Vein endothelial cell (primary cell): ENCODE measurements around the gene HOOK2. TPM values are rescaled to one million over a fixed set of nuclear protein-coding genes. Genes with fewer than 3 reads are reported as not detected.

ENCODE experiments used
- small RNA-seq: library from RNA; depleted of rRNA; stranded (forward); fragments of <200 nt; gene quantifications from one replicate; pipeline ENCODE3, GENCODE V24; 2012
- total RNA-seq: library from RNA; depleted of rRNA; stranded (reverse); fragments of >200 nt; gene quantifications from 2 replicates; pipeline ENCODE4 v1.2.3, GENCODE V29; 2012

HOOK2 gene
- total RNA-seq = 9.0 and 9.5 TPM in 2 replicates

GRCh38 chr19:12774588-12775555, at the start of gene HOOK2:
TSS of gene HOOK2 (minus strand) at chr19:12775552. CDS start at chr19:12775449, 103 bp downstream.

GRCh38 chr19:12806242-12807081, 31.1 kb upstream of the HOOK2 start, which contains the start of gene RNASEH2A:
TSS of gene RNASEH2A (plus strand) at chr19:12806584. CDS start at chr19:12806674, 90 bp downstream.

GRCh38 chr19:12801466-12802266, 26.3 kb upstream of the HOOK2 start, which contains the start of the genes PRDX2 and THSD8:
TSS of gene PRDX2 (minus strand) at chr19:12801800. CDS start at chr19:12801261, 539 bp downstream.
TSS of gene THSD8 (plus strand) at chr19:12802069. CDS start at chr19:12802072, 3 bp downstream.

GRCh38 chr19:12791345-12792050, 16.1 kb upstream of the HOOK2 start, which contains the start of gene JUNB:
TSS of gene JUNB (plus strand) at chr19:12791486. CDS start at chr19:12791772, 286 bp downstream.

GRCh38 chr19:12751635-12752034, 23.7 kb downstream of the HOOK2 start, which contains the start of gene BEST2:
TSS of gene BEST2 (plus strand) at chr19:12751791. CDS start at chr19:12752593, 802 bp downstream.

GRCh38 chr19:12736995-12737834, 38.1 kb downstream of the HOOK2 start, which contains the start of gene GET3:
TSS of gene GET3 (plus strand) at chr19:12737497. CDS start at chr19:12737506, 9 bp downstream.

GRCh38 chr19:12723641-12724426, 51.5 kb downstream of the HOOK2 start, which contains the start of gene TNPO2:
TSS of gene TNPO2 (minus strand) at chr19:12723932. CDS start at chr19:12720977, 2,955 bp downstream.

Small RNA genes within 50 kb of the gene (small RNA-seq; reads per million reads assigned to genes)
- gene MIR5684 = not detected

Other genes with a start within 250 kb of the HOOK2 start
- 5.9 and 6.9 TPM in 2 replicates for gene ZNF564, start 224.1 kb downstream of the HOOK2 start, total RNA-seq
- gene ZNF490, start 164.7 kb downstream of the HOOK2 start, total RNA-seq = 7.2 and 9.9 TPM in 2 replicates
- gene ZNF791, start 164.6 kb downstream of the HOOK2 start, total RNA-seq = 18.3 and 20.6 TPM in 2 replicates
- 51.2 and 53.2 TPM in 2 replicates for gene MAN2B1, start 108.8 kb downstream of the HOOK2 start, total RNA-seq
- 4.9 and 8.8 TPM in 2 replicates for gene WDR83, start 108.7 kb downstream of the HOOK2 start, total RNA-seq
- 52.6 and 53.0 TPM in 2 replicates for gene DHPS, start 93.7 kb downstream of the HOOK2 start, total RNA-seq
- gene GNG14, start 87.6 kb downstream of the HOOK2 start, total RNA-seq = not detected in 2 replicates
- 16.5 and 21.9 TPM in 2 replicates for gene FBXW9, start 78.9 kb downstream of the HOOK2 start, total RNA-seq
- 55.5 and 61.4 TPM in 2 replicates for gene TNPO2, start 51.6 kb downstream of the HOOK2 start, total RNA-seq
- gene TRIR, start 40.9 kb downstream of the HOOK2 start, total RNA-seq = 169 and 191 TPM in 2 replicates
- gene GET3, start 38.1 kb downstream of the HOOK2 start, total RNA-seq = 89.2 and 91.0 TPM in 2 replicates
- not detected in 2 replicates for gene BEST2, start 23.8 kb downstream of the HOOK2 start, total RNA-seq
- gene JUNB, start 15.9 kb upstream of the HOOK2 start, total RNA-seq = 57.4 and 78.7 TPM in 2 replicates
- 221 and 264 TPM in 2 replicates for gene PRDX2, start 26.2 kb upstream of the HOOK2 start, total RNA-seq
- gene THSD8, start 26.5 kb upstream of the HOOK2 start, total RNA-seq = not detected in 2 replicates
- gene RNASEH2A, start 31.0 kb upstream of the HOOK2 start, total RNA-seq = 19.5 and 25.5 TPM in 2 replicates
- not detected in 2 replicates for gene RTBDN, start 59.0 kb upstream of the HOOK2 start, total RNA-seq
- 0.29 and 0.33 TPM in 2 replicates for gene MAST1, start 63.0 kb upstream of the HOOK2 start, total RNA-seq
- gene DNASE2, start 105.9 kb upstream of the HOOK2 start, total RNA-seq = 16.8 and 20.9 TPM in 2 replicates
- gene KLF1, start 111.6 kb upstream of the HOOK2 start, total RNA-seq = not detected in 2 replicates
- gene GCDH, start 115.6 kb upstream of the HOOK2 start, total RNA-seq = 30.1 and 33.7 TPM in 2 replicates
- gene SYCE2, start 143.7 kb upstream of the HOOK2 start, total RNA-seq = not detected in 2 replicates
- 74.1 and 78.0 TPM in 2 replicates for gene FARSA, start 158.2 kb upstream of the HOOK2 start, total RNA-seq
- gene CALR, start 163.1 kb upstream of the HOOK2 start, total RNA-seq = 2,084 and 2,158 TPM in 2 replicates
- gene RAD23A, start 170.3 kb upstream of the HOOK2 start, total RNA-seq = 94.9 and 104 TPM in 2 replicates
- 20.9 and 21.0 TPM in 2 replicates for gene GADD45GIP1, start 181.7 kb upstream of the HOOK2 start, total RNA-seq
- not detected in 2 replicates for gene DAND5, start 194.0 kb upstream of the HOOK2 start, total RNA-seq
- 13.2 and 16.0 TPM in 2 replicates for gene NFIX, start 219.9 kb upstream of the HOOK2 start, total RNA-seq